ENCODE measurements around the gene FARS2. TPM values are rescaled to one million over a fixed set of nuclear protein-coding genes. Genes with fewer than 3 reads are reported as not detected.

The FARS2 gene
- total RNA-seq, 4 donors from 2014 or later: 8.3 to 18.5 (median 13.0) TPM

GRCh38 chr6:5230081-5230480, 31.2 kb upstream of the FARS2 start:
- intact Hi-C loops (cut with DNase I): no loop called here
- Histone ChIP-seq H3K4me3 (no peak overlapping the region), H3K27me3 (no peaks in the 10 kb centered on the region), H3K4me1 (no peaks in the 10 kb centered on the region), H3K36me3 (peaks cover 0 to 3% (median 0%) of the 10 kb centered on the region in 3 donors), H3K9me3 (no peaks in the 10 kb centered on the region), H3K27ac (no peak overlapping the region)
- DNase-seq: no peak
- TF ChIP-seq CTCF (IDR thresholded peaks at IDR 0.05) (no peak), POLR2A (IDR thresholded peaks at IDR 0.05) (no peak)
- 62 to 79% methylated on average over 4 of the region's 4 CpGs for WGBS, 2 donors

GRCh38 chr6:5231289-5231688, 30.0 kb upstream of the FARS2 start:
- Histone ChIP-seq H3K36me3 (peaks cover 0 to 4% (median 0%) of the 10 kb centered on the region in 3 donors), H3K27ac (no peak overlapping the region), H3K9me3 (no peaks in the 10 kb centered on the region), H3K4me1 (no peaks in the 10 kb centered on the region), H3K4me3 (no peak overlapping the region), H3K27me3 (no peaks in the 10 kb centered on the region)
- intact Hi-C loops (cut with DNase I): no loop called here
- TF ChIP-seq CTCF (IDR thresholded peaks at IDR 0.05): no peak
- TF ChIP-seq POLR2A (IDR thresholded peaks at IDR 0.05): no peak
- 83 to 92% methylated on average over 2 of the region's 2 CpGs for WGBS, 2 donors
- no peak for DNase-seq

- Histone ChIP-seq H3K9me3 (no peaks in the 10 kb centered on the region), H3K27ac (no peak overlapping the region), H3K27me3 (no peaks in the 10 kb centered on the region), H3K4me3 (no peak overlapping the region), H3K4me1 (no peaks in the 10 kb centered on the region), H3K36me3 (peaks cover 0 to 4% (median 0%) of the 10 kb centered on the region in 3 donors)
- 85 to 89% methylated on average over 6 of the region's 6 CpGs for WGBS, 2 donors
- TF ChIP-seq POLR2A (IDR thresholded peaks at IDR 0.05) (no peak), CTCF (IDR thresholded peaks at IDR 0.05) (no peak)
- DNase-seq: no peak
- intact Hi-C loops (cut with DNase I): no loop called here
These were observed 26.4 kb upstream of the FARS2 start for GRCh38 chr6:5234874-5235273.

- 95 to 97% methylated on average over 2 of the region's 2 CpGs for WGBS, 2 donors
- TF ChIP-seq POLR2A (IDR thresholded peaks at IDR 0.05): no peak
- DNase-seq: no peak
- H3K36me3 ChIP-seq: peaks cover 0 to 4% (median 0%) of the 10 kb centered on the region in 3 donors
- intact Hi-C loops (cut with DNase I): no loop called here
- H3K4me3 ChIP-seq: no peak overlapping the region
- no peaks in the 10 kb centered on the region for H3K4me1 ChIP-seq
- no peaks in the 10 kb centered on the region for H3K27me3 ChIP-seq
- H3K27ac ChIP-seq: no peak overlapping the region
- H3K9me3 ChIP-seq: no peaks in the 10 kb centered on the region
These were observed 25.5 kb upstream of the FARS2 start for GRCh38 chr6:5235830-5236229.

- Histone ChIP-seq H3K4me3 (no peak overlapping the region), H3K9me3 (no peaks in the 10 kb centered on the region), H3K4me1 (no peaks in the 10 kb centered on the region), H3K36me3 (peaks cover 0 to 4% (median 0%) of the 10 kb centered on the region in 3 donors), H3K27ac (no peak overlapping the region), H3K27me3 (no peaks in the 10 kb centered on the region)
- WGBS, 2 donors: 78 to 86% methylated on average over 4 of the region's 4 CpGs
- DNase-seq: no peak
- intact Hi-C loops (cut with DNase I): no loop called here
- TF ChIP-seq POLR2A (IDR thresholded peaks at IDR 0.05) (no peak), CTCF (IDR thresholded peaks at IDR 0.05) (no peak)
These were observed 23.5 kb upstream of the FARS2 start for GRCh38 chr6:5237805-5238204.

GRCh38 chr6:5238336-5238735, 23.0 kb upstream of the FARS2 start:
- TF ChIP-seq CTCF (IDR thresholded peaks at IDR 0.05): no peak
- intact Hi-C loops (cut with DNase I): no loop called here
- no peak overlapping the region for H3K27ac ChIP-seq
- 93 to 94% methylated on average over 1 of the region's 1 CpG for WGBS, 2 donors
- peaks cover 0 to 4% (median 0%) of the 10 kb centered on the region in 3 donors for H3K36me3 ChIP-seq
- no peaks in the 10 kb centered on the region for H3K4me1 ChIP-seq
- DNase-seq: no peak
- H3K9me3 ChIP-seq: no peaks in the 10 kb centered on the region
- H3K27me3 ChIP-seq: no peaks in the 10 kb centered on the region
- no peak overlapping the region for H3K4me3 ChIP-seq

All from esophagus squamous epithelium (tissue), 5 donors.